K562 (cell line): Measurements from ENCODE around the gene WASF2. TPM values are rescaled to one million over a fixed set of nuclear protein-coding genes. Genes with fewer than 3 reads are reported as not detected.

Source experiments
- CBFB ChIP-seq: sonication (generic); formaldehyde crosslinking; IDR thresholded peaks from 2 replicates; pipeline ENCODE4 v1.4.0; 2020; ENCODE audit warnings: mild to moderate bottlenecking, missing genetic modification reagents
- CREB1 ChIP-seq, 2 experiments: sonication (generic) in 1 of 2; formaldehyde crosslinking in 1 of 2; IDR thresholded peaks; 2 replicates each; pipeline versions ENCODE4 v1.6.1 to v1.8.0; 2012 to 2022; ENCODE audit warnings: inconsistent platforms in 1 of 2, mild to moderate bottlenecking in 1 of 2, missing genetic modification reagents in 1 of 2, moderate library complexity in 1 of 2
- KDM1A ChIP-seq, 2 experiments: fragments of 450-650 bp; IDR thresholded peaks; 2 replicates each; pipeline ENCODE4 v1.6.1; 2016; ENCODE audit warnings: mild to moderate bottlenecking in 2 of 2
- LARP7 ChIP-seq: fragments of 450-650 bp; IDR thresholded peaks from 2 replicates; pipeline ENCODE4 v1.6.1; 2016
- MNT ChIP-seq, 2 experiments: fragments of 450-650 bp; conservative IDR thresholded peaks; 2 replicates each; pipeline ENCODE4 v1.6.1; 2017; ENCODE audit warnings: mild to moderate bottlenecking in 2 of 2, moderate library complexity in 2 of 2
- PHF21A ChIP-seq: fragments of 450-650 bp; IDR thresholded peaks from 2 replicates; pipeline ENCODE4 v1.6.1; 2017; ENCODE audit warnings: low read depth, borderline replicate concordance
- POLR2B ChIP-seq: fragments of 450-650 bp; IDR thresholded peaks from 2 replicates; pipeline ENCODE4 v1.6.1; 2018; ENCODE audit warnings: low read depth; ENCODE audit not compliant: partially characterized antibody
- RBM14 ChIP-seq: fragments of 200-400 bp; formaldehyde crosslinking; IDR thresholded peaks from 2 replicates; pipeline ENCODE4 v1.6.1; 2018; ENCODE audit warnings: low read depth, mild to moderate bottlenecking, low read length, moderate library complexity, borderline replicate concordance; ENCODE audit not compliant: insufficient read depth
- RCOR1 ChIP-seq, 2 experiments: IDR thresholded peaks; 2 replicates each; pipeline ENCODE4 v1.6.1; 2012; ENCODE audit warnings: low read depth in 2 of 2, low read length in 2 of 2, borderline replicate concordance in 1 of 2, improper control_type of control experiment in 1 of 2
- TEAD1 ChIP-seq, 2 experiments: fragments of 450-650 bp in 1 of 2; sonication (generic) in 1 of 2; formaldehyde crosslinking; IDR thresholded peaks; 2 replicates each; pipeline versions ENCODE4 v1.4.0 to v1.8.0; 2020 to 2022; ENCODE audit warnings: mild to moderate bottlenecking in 2 of 2, missing genetic modification reagents in 1 of 2
- ZNF24 ChIP-seq: fragments of 450-650 bp; IDR thresholded peaks from 2 replicates; pipeline ENCODE4 v1.6.1; 2016
- ZNF274 ChIP-seq: IDR thresholded peaks from 2 replicates; pipeline ENCODE4 v1.6.1; 2011; ENCODE audit warnings: low read depth, mild to moderate bottlenecking, low read length, moderate library complexity, borderline replicate concordance
- polyA plus RNA-seq, 8 experiments: library from polyadenylated mRNA; depleted of rRNA in 4 of 8; stranded (reverse) in 5 of 8; unstranded in 3 of 8; fragments of >200 nt; fragmentation: Nextera tagmentation in 2 of 8; fragmentation: Illumina TruSeq in 1 of 8; extraction: Ambion mirVana in 2 of 8; extraction: Trizol in 1 of 8; gene quantifications; 2 replicates each; pipeline versions ENCODE4 v1.2.1 to v1.2.3, GENCODE V29; 2011 to 2014; ENCODE audit warnings: inconsistent platforms in 1 of 8, missing spikeins in 1 of 8
- total RNA-seq, 7 experiments: library from RNA; depleted of rRNA in 6 of 7; stranded (reverse); fragments of >200 nt in 6 of 7; fragmentation: Illumina TruSeq in 2 of 7; extraction: Trizol in 2 of 7; gene quantifications; 2 replicates each; pipeline versions ENCODE4 v1.2.1 to v1.2.3, GENCODE V29; 2011 to 2021; ENCODE audit warnings: low replicate concordance in 1 of 7
- TF ChIP-seq, protein P1 (sequence below): sonication (generic); formaldehyde crosslinking; IDR thresholded peaks from 2 replicates; pipeline ENCODE4 v1.8.1; 2023; ENCODE audit warnings: mild to moderate bottlenecking, missing genetic modification reagents, moderate library complexity
- TF ChIP-seq, protein P2 (sequence below): fragments of 450-650 bp; IDR thresholded peaks from 2 replicates; pipeline ENCODE4 v1.6.1; 2016; ENCODE audit warnings: missing biosample characterization, missing genetic modification characterization

Gene WASF2
- total and polyA plus RNA-seq, 9 of the 15 experiments (the other 6 are each of a cell fraction or from before 2014, with no cell fraction given) = 8.2 to 163 (median 31.2) TPM

- TF ChIP-seq, protein P1, sequence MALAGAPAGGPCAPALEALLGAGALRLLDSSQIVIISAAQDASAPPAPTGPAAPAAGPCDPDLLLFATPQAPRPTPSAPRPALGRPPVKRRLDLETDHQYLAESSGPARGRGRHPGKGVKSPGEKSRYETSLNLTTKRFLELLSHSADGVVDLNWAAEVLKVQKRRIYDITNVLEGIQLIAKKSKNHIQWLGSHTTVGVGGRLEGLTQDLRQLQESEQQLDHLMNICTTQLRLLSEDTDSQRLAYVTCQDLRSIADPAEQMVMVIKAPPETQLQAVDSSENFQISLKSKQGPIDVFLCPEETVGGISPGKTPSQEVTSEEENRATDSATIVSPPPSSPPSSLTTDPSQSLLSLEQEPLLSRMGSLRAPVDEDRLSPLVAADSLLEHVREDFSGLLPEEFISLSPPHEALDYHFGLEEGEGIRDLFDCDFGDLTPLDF (CRISPR knock-in tag) = 0 out of 2 replicates have a peak, but pooled peaks have one; percentile 43
- peak; percentile 59 for TF ChIP-seq POLR2B
- TF ChIP-seq ZNF24 = no peak
- TF ChIP-seq KDM1A (IDR thresholded peaks at IDR 0.05) = peak; percentile 28 to 39; a peak in 2 of 4 replicates
- peak in 1 of 2 experiments; percentile 59; a peak in 1 of 4 replicates for TF ChIP-seq TEAD1 (CRISPR knock-in tag; IDR thresholded peaks at IDR 0.05)
- TF ChIP-seq, protein P2, sequence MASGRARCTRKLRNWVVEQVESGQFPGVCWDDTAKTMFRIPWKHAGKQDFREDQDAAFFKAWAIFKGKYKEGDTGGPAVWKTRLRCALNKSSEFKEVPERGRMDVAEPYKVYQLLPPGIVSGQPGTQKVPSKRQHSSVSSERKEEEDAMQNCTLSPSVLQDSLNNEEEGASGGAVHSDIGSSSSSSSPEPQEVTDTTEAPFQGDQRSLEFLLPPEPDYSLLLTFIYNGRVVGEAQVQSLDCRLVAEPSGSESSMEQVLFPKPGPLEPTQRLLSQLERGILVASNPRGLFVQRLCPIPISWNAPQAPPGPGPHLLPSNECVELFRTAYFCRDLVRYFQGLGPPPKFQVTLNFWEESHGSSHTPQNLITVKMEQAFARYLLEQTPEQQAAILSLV (tag) = peak; percentile 61
- no peak for TF ChIP-seq RBM14
- peak; percentile 46; the same call in 1 of the 2 replicates for TF ChIP-seq CREB1 (IDR thresholded peaks at IDR 0.05)
- peak; percentile 53; the same call in 1 of the 2 replicates for TF ChIP-seq CREB1 (CRISPR knock-in tag; IDR thresholded peaks at IDR 0.05)
- no peak for TF ChIP-seq PHF21A
- no peak for TF ChIP-seq ZNF274
- no peak for TF ChIP-seq RCOR1 (IDR thresholded peaks at IDR 0.05; ENCODE audit: borderline replicate concordance in 1 of 2, low read depth in 2 of 2, low read length in 2 of 2)
- TF ChIP-seq LARP7 = peak; percentile 94; the same call in 1 of the 2 replicates
- peak; percentile 94 to 97 for TF ChIP-seq MNT (conservative IDR thresholded peaks at IDR 0.05)
- TF ChIP-seq CBFB (CRISPR knock-in tag) = peak; percentile 86; the same call in 1 of the 2 replicates
Observed at GRCh38 chr1:27526569-27527222, 36.7 kb upstream of the WASF2 start (continued).
